Measurements from ENCODE around the gene CACUL1.
A peak's percentile ranks its signal among the peaks of the same experiment; 100 is the strongest.

The CACUL1 gene

GRCh38 chr10:118732245-118733165 is 22.3 kb downstream of the CACUL1 start:
- no peak for DNase-seq (ENCODE audit: low spot score)

GRCh38 chr10:118730756-118731456 is 23.9 kb downstream of the CACUL1 start:
- DNase-seq (ENCODE audit: low spot score): no peak

- DNase-seq (ENCODE audit: low spot score): no peak
Observed at GRCh38 chr10:118729641-118730258, 25.0 kb downstream of the CACUL1 start.

DNA sequence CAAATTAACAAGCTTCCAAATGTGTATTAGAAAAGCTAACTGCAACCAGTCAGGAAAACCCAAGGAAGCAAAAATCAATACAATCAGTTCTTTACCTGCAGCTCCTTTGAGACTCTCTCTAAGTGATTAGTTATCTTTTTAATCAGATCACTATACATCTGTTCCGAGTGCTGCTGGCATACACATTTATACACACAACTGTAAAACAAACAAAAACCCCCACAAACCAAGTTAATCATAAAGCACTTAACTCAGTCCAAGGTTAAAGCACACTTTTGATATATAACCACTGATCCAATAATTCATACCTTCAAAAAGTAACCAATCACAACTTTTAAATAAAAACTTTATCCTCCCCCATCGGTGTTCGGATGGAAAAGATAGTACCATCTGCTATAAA is 25.6 kb downstream of the CACUL1 start:
- no peak for DNase-seq (ENCODE audit: low spot score)

DNA sequence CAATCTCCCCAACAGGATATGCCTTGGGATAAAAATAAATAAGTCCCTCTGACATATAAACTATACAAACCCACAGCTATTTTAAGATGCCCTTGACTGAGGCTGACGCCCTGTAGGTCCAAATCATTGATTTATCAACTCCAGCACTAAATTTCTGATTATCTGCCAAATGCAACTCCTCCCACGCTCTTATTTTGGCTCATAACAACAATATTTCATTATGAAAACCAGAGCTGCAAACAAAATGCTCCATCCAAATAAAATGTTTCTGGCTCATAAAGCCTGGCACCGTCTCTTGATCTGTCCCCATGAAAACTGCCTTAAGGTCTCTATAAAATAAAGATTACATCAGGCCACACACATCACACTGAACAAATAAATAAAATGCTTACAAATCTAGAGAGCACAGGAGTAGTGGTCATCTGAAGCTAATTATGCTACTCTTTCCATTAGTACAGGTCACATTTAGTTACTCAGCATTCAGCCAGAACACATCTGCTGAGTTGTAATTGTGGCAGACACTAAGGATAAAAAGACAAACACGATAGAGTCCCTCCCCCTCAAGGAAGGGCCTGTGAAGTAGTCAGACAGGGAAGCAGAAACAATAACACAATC is 28.8 kb downstream of the CACUL1 start:
- no peak for DNase-seq (ENCODE audit: low spot score)

DNA sequence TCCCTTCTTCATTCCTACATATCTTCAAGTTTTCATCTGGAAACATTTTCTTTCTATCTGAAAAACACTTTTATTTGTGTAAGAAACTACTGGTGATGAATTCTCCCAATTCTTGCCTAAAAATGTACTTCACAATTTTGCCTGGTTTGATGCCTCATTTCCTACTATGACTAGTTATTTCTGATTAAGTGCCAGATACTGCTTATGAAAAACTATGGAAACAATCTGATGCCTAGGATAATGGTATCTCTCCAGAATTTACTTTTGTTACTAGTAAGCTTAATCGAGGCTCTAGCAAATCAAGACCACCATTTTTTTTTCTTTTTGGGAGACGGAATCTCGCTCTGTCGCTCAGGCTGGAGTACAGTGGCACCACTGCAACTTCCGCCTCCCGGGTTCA is 31.3 kb downstream of the CACUL1 start:
- DNase-seq (ENCODE audit: low spot score): no peak

- DNase-seq (ENCODE audit: low spot score): no peak
Observed at GRCh38 chr10:118721539-118721876, 33.3 kb downstream of the CACUL1 start.

DNA sequence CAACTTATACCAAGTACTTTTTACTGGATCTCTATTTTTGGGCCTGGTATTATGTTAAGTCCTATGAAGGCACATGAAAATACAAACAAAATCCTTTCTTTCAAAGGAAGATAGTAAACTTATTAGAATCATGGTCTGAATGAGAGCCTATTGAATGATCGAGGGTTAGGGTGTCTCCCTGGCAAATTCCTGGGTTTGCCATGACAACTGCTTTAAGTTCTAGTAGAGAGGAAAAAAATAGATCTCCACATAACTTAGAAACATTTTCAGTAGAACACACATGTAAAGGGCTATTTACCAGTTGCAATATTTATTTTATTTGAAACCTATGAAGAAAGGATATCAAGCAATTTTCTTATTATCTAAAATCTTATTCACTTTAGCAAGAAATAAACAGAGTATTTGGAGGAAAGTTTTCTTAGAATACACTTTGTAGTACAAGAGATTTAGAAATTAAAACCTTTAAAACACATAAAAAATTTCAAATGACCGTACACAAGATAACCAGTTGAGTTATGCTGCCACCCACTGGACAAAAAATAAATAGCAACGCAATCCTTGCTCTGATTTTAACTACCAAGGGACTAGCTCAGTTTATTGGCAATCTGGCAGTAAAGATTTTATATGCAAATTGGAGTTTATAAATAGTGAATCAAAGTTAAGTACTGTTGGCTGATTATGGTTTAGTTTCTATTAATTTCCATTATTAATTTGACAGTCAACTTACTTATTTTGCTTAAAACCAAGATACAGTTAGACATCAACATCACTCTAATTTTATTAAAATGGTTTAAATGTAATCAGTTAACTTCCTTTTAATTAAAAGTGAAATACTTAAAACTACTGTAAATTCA is 33.9 kb downstream of the CACUL1 start:
- DNase-seq (ENCODE audit: low spot score): peak; percentile 32

DNA sequence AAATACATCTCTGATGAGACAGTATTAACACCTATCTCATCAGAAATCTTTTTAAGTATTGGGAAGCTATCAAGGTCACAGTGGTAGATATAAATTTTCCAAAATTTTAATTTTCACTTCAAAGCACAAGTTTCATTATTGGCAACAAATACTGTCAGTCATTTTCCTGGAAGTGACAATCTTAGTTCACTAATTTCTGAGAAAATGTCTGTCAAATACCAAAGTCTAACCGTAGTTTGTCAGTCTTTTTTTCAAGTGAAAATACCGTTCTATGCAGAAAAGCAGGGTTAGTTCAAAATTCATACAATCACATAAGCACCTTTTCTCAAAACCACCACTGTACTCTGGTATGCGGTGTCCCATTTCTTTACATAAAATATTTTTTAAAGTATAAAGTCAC is 40.4 kb downstream of the CACUL1 start:
- no peak for DNase-seq (ENCODE audit: low spot score)

- DNase-seq (ENCODE audit: low spot score): no peak
Observed at GRCh38 chr10:118712930-118713634, 41.7 kb downstream of the CACUL1 start.

DNA sequence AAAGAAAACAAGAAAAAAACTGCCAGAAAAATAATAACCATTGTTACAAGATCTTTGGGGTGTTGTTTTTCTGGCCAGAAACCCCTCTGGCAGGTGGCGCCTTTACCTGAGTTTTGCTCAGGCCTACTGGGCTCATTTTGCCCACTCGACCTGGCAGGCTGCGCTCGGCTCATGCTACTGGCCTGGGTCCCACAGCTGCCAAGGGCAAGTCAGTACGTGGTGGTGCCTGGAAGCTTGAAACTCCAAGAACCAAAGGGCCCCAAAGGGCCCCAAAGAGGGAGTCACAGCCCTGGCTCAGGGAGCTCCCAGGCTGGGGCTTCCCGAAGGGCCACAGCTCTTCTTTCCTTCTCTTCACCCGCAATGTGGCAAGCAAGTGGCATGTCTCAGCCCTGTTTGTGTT is 42.7 kb downstream of the CACUL1 start:
- DNase-seq (ENCODE audit: low spot score): no peak

GRCh38 chr10:118710487-118710886 is 44.3 kb downstream of the CACUL1 start:
- DNase-seq (ENCODE audit: low spot score): peak; percentile 30

DNA sequence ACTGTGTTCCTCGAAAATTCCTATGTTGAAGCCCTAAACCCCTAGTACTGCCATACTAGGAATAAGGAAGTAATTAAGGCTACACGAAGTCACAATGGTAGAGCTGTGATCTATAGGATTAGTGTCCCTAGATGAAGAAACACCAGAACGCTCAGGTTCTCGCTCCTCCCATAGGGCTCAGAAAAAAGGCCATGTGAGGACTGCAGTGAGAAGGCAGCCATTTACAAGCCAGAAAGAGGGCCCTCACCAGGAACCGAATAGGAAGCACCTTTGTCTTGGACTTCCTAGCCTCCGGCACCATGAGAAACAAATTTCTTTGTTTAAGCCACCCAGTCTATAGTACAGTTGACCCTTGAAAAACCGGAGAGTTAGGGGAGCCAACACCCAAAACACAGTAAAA is 46.2 kb downstream of the CACUL1 start:
- no peak for DNase-seq (ENCODE audit: low spot score)

DNA sequence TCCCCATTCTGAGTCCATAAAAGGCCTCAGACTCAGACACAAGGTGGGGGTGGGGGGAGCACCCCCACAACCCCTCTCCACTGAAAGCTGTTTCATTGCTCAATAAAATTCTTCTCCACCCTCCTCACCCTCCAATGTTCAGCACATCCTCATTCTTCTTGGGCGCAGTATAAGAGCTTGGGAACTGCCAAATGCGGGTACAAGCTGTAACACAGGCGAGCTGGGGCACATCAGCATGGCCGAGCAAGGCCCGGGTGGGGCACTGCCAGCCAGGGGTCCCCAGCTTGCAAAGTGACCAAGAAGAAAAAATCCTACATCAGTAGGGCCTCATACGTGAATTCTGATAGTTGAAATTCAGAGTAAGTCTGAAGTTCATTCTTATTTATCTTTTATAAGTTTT is 50.1 kb downstream of the CACUL1 start:
- DNase-seq (ENCODE audit: low spot score): no peak

- DNase-seq (ENCODE audit: low spot score): no peak
Observed at GRCh38 chr10:118701529-118702323, 53.0 kb downstream of the CACUL1 start.

DNA sequence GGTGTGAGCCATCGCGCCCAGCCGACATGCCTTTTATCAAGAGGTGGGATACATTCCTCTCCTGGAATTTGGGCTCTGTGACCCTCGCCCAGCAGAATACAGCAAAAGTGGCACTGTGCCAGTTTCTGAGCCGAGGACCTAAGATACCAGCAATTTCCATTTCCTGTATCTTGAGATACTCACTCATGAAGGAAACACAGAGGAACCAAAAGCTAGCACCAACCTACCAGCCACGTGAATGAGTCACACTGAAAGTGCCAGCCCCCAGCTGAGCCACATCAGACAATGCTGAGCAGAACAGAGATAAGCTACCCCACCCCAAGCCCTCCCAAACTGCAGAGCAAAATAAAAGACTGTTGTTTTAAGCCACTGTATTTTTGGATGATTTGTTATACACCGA is 56.3 kb downstream of the CACUL1 start:
- DNase-seq (ENCODE audit: low spot score): no peak

- DNase-seq (ENCODE audit: low spot score): no peak
Observed at GRCh38 chr10:118694848-118695247, 59.9 kb downstream of the CACUL1 start.

GRCh38 chr10:118692872-118693271 is 61.9 kb downstream of the CACUL1 start:
- DNase-seq (ENCODE audit: low spot score): no peak

DNA sequence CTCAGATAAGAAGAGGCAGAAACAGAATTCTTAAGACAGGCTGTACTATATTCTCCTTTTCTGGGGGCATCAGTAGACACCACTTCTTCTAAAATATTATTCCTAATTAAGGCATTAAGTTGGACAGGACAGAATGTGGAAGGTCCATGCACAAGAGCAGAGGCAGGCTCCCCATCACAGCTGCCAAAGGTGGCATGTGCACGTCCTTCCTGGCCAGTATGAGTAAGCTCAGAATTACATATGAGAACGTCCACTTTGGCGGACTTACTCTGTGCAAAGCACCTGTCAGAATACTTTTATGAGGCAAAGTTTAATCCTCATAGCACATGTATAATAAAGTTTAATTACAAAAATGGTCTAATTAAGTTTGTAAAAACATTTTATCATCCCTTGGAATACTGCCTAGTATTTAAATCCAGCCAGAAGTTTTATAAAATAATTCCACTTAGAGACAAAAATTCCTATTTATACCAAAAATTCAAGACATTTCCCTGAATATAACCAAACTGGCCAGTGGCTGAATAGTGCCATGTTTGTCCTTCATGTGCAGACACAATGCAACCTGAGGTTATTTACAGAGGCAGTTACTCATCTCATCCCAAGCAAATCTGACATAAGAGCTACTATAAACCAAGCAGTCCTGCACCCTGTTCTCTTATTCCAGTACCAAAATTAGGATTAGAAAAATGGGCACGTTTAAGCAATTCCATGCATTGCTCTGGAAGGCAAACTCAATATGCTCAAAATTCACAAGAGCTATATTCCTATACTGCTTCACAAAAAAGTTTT is 65.5 kb downstream of the CACUL1 start:
- no peak for DNase-seq (ENCODE audit: low spot score)

Measured in HuH-7 (cell line).